Omental fat pad (tissue), 4 donors: ENCODE measurements around the gene ERAP2. TPM values are rescaled to one million over a fixed set of nuclear protein-coding genes. Genes with fewer than 3 reads are reported as not detected.

Source experiments
- ATAC-seq: fragments of 150-250 bp; one replicate; pipeline ENCODE4 v1.9.1; 2016; ENCODE audit warnings: mild to moderate bottlenecking, moderate library complexity; ENCODE audit not compliant: low FRiP score
- DNase-seq: peaks from one replicate; pipeline ENCODE4 v3.0.0-alpha.2; 2019; ENCODE audit warnings: low spot score
- CTCF ChIP-seq, 3 donors: fragments of 450-650 bp; IDR thresholded peaks; one replicate each; pipeline ENCODE4 v1.5.1; 2016 to 2017; ENCODE audit warnings: antibody characterized with exemption in 3 of 3, mild to moderate bottlenecking in 3 of 3, moderate library complexity in 2 of 3
- total RNA-seq, 4 donors: library from RNA; depleted of rRNA; stranded (reverse); fragments of >200 nt; gene quantifications; one replicate each; pipeline ENCODE4 v1.1.0, GENCODE V29; 2016

The ERAP2 gene
- total RNA-seq, 4 donors from 2014 or later, result 15.1 to 57.4 (median 16.9) TPM

- no peak for TF ChIP-seq CTCF (IDR thresholded peaks at IDR 0.05)
- no peak for DNase-seq
- no peak for ATAC-seq
These were observed 67.5 kb downstream of the ERAP2 start for GRCh38 chr5:96943799-96944198.

- TF ChIP-seq CTCF (IDR thresholded peaks at IDR 0.05), result no peak
- no peak for ATAC-seq
- no peak for DNase-seq
These were observed 69.0 kb downstream of the ERAP2 start for GRCh38 chr5:96945144-96945897.

GRCh38 chr5:96946381-96946780 is 70.1 kb downstream of the ERAP2 start:
- ATAC-seq, result no peak
- DNase-seq, result no peak
- TF ChIP-seq CTCF (IDR thresholded peaks at IDR 0.05), result no peak

GRCh38 chr5:96952118-96952750 is 75.9 kb downstream of the ERAP2 start:
- no peak for TF ChIP-seq CTCF (IDR thresholded peaks at IDR 0.05)
- ATAC-seq (no peak), DNase-seq (no peak)

GRCh38 chr5:96952974-96953730 is 76.9 kb downstream of the ERAP2 start:
- DNase-seq, result no peak
- TF ChIP-seq CTCF (IDR thresholded peaks at IDR 0.05), result no peak
- ATAC-seq, result no peak

- DNase-seq (no peak), ATAC-seq (no peak)
- TF ChIP-seq CTCF (IDR thresholded peaks at IDR 0.05), result no peak
These were observed 81.2 kb downstream of the ERAP2 start for GRCh38 chr5:96957254-96958049.
